IMR-90 (cell line): ENCODE results near the gene RAB27A.

Experiments
- BHLHE40 ChIP-seq: fragments of 150-350 bp; IDR thresholded peaks from 2 replicates; pipeline ENCODE4 v1.6.1; 2016; ENCODE audit warnings: mild to moderate bottlenecking, low read depth, low read length
- CEBPB ChIP-seq: IDR thresholded peaks from 2 replicates; pipeline ENCODE4 v1.6.1; 2012; ENCODE audit warnings: low read depth, low read length, improper control_type of control experiment
- MAFK ChIP-seq: IDR thresholded peaks from 2 replicates; pipeline ENCODE4 v1.6.1; 2012; ENCODE audit warnings: low read depth, low read length, improper control_type of control experiment
- MAZ ChIP-seq: IDR thresholded peaks from 2 replicates; pipeline ENCODE4 v1.6.1; 2012; ENCODE audit warnings: low read depth, mild to moderate bottlenecking, low read length, improper control_type of control experiment, moderate library complexity, borderline replicate concordance
- POLR2A ChIP-seq: IDR thresholded peaks from 2 replicates; pipeline ENCODE4 v1.6.1; 2012; ENCODE audit warnings: mild to moderate bottlenecking, low read depth, low read length
- RCOR1 ChIP-seq: IDR thresholded peaks from 2 replicates; pipeline ENCODE4 v1.6.1; 2012; ENCODE audit warnings: mild to moderate bottlenecking, low read length, improper control_type of control experiment; ENCODE audit not compliant: insufficient replicate concordance
- RFX5 ChIP-seq: IDR thresholded peaks from 2 replicates; pipeline ENCODE4 v1.8.0; 2012; ENCODE audit warnings: low read depth, mild to moderate bottlenecking, low read length, moderate library complexity
- SMC3 ChIP-seq: fragments of 150-350 bp; IDR thresholded peaks from 2 replicates; pipeline ENCODE4 v1.6.1; 2016; ENCODE audit warnings: low read depth, mild to moderate bottlenecking, antibody characterized with exemption, low read length, moderate library complexity
- TF ChIP-seq, protein P1 (sequence below): conservative IDR thresholded peaks from 2 replicates; pipeline ENCODE4 v1.5.1; 2012; ENCODE audit warnings: mild to moderate bottlenecking, low read depth, low read length, improper control_type of control experiment
- TF ChIP-seq, protein P2 (sequence below): fragments of 150-350 bp; IDR thresholded peaks from 2 replicates; pipeline ENCODE4 v1.6.1; 2017; ENCODE audit warnings: mild to moderate bottlenecking, antibody characterized with exemption, low read length, low read depth

DNA sequence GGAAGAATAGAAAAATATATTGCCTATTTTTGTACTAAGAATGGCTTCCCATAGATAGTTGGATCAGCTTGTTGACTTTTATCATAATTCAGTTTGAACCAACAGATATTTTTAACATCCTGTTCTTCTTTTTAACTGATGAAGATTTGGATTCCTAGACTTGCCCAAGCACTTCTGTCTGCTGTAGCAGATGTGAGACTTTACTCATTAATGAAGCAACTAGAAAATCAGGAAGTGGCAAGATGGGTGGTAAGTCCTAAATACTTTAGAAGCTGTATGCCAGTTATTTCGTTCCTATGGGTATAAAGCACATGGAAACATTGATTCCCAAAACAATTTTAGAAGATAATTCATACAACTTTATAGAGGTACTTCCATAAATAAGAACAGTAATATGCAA lies 37.8 kb upstream of the RAB27A start:
- no peak for TF ChIP-seq RFX5
- TF ChIP-seq, protein P1, sequence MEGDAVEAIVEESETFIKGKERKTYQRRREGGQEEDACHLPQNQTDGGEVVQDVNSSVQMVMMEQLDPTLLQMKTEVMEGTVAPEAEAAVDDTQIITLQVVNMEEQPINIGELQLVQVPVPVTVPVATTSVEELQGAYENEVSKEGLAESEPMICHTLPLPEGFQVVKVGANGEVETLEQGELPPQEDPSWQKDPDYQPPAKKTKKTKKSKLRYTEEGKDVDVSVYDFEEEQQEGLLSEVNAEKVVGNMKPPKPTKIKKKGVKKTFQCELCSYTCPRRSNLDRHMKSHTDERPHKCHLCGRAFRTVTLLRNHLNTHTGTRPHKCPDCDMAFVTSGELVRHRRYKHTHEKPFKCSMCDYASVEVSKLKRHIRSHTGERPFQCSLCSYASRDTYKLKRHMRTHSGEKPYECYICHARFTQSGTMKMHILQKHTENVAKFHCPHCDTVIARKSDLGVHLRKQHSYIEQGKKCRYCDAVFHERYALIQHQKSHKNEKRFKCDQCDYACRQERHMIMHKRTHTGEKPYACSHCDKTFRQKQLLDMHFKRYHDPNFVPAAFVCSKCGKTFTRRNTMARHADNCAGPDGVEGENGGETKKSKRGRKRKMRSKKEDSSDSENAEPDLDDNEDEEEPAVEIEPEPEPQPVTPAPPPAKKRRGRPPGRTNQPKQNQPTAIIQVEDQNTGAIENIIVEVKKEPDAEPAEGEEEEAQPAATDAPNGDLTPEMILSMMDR = no peak
- TF ChIP-seq MAFK = no peak
- no peak for TF ChIP-seq MAZ
- TF ChIP-seq POLR2A = no peak
- TF ChIP-seq SMC3 = no peak
- TF ChIP-seq BHLHE40 = no peak
- TF ChIP-seq, protein P2, sequence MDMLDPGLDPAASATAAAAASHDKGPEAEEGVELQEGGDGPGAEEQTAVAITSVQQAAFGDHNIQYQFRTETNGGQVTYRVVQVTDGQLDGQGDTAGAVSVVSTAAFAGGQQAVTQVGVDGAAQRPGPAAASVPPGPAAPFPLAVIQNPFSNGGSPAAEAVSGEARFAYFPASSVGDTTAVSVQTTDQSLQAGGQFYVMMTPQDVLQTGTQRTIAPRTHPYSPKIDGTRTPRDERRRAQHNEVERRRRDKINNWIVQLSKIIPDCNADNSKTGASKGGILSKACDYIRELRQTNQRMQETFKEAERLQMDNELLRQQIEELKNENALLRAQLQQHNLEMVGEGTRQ = no peak
- no peak for TF ChIP-seq CEBPB
- TF ChIP-seq RCOR1 = no peak
